NOMO-1 treated with dmso at 0.1 percent for 144 hours (cell line): Measurements from ENCODE around the gene WDR7.
A peak's percentile ranks its signal among the peaks of the same experiment; 100 is the strongest.

Experiments used
- DNase-seq: peaks from one replicate; lab custom pipeline; 2025; ENCODE audit not compliant: unreplicated experiment; lab: John Stamatoyannopoulos, UW

WDR7 gene

DNA sequence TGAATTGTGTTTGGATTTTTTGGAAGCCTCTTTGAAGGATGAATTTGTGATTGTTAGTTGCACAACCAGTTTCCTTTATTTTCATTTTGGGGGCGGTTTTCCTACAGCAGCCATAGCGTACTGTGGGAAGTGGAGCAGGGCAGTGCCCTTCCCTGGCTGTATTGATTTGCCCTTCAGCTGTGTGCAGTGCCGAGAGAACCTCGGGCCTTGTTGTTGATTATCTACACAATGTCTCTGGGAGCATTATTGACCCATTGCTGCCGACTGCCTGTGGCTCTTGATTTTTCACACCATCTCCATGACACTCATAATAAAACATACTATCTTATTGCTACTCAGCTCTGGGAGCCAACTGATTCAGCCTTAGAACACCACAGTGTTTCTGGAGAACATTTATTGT, 333.6 kb downstream of the WDR7 start:
- no peak for DNase-seq

DNA sequence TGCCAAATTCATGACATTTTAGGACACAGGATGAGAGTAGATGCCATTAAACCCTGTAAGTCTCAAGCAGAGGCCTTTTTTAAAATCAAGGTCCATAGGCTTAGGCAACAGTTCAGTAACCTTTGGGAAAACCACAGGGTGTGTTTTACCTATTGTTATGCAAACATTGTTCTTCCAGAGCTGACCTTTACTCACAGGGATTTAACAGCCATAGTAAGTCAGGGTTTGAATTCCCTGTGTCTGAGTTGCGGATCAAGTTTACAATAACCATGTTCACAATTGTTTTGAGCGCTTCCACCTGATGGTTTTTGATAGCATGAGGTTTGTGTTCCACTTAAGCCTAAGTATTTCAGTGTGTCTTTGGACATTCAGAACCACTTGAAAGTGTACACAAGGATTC, 335.7 kb downstream of the WDR7 start:
- no peak for DNase-seq

DNA sequence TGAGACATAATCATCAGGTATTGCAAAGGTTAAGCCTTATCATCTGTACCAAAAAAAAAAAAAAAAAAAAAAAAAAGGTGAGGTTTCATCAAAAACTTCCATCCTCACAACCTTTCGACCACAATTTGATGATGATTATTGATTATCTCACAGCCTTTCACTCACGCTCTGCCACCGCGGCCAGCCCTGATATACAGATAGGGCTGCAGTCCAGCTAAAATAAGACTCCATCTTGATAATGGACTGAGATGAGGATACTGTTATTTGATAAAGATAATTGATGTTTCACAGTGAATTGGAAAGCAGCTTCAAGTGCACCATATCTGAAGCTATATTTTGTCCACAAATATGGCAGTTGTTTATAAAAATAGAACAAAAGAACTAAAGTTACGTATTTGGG, 336.1 kb downstream of the WDR7 start:
- DNase-seq, result no peak

DNA sequence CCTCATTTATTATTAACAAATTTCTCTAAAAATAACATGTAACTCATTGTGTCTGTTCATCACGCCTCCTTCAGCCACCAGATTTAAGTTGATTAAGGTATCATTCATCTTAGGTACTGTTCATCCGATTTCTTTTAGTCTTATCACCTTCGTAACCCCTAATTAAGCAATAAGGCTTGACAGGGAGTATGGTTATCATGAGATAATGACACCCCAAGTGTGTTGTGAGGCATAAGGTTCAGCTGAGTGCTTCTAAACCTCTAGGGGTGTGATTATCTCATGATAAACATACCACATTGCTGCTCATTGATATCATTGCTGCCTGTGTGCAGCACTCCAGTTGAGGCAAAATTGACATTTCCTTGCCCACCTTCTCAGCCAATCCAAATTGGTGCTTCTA, 336.9 kb downstream of the WDR7 start:
- no peak for DNase-seq

DNA sequence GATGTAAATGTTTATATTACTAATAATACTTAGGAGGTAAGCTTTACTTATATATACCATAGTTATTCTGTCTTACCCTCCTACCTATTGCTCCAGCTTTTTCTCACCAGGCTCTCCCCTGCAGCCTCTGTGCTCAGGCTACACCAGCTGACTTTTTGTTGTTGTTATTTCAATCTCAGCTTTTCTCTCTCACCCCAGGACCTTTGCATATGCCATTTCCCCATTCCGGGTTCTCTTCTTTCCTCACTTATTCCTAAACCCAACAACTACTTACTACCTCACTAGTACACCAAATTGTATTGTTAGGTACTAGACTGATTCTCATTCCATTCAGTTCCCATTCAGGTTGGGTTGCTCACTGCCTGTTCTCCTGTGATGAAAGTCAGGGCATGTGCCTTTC, 339.5 kb downstream of the WDR7 start:
- DNase-seq, result no peak

DNA sequence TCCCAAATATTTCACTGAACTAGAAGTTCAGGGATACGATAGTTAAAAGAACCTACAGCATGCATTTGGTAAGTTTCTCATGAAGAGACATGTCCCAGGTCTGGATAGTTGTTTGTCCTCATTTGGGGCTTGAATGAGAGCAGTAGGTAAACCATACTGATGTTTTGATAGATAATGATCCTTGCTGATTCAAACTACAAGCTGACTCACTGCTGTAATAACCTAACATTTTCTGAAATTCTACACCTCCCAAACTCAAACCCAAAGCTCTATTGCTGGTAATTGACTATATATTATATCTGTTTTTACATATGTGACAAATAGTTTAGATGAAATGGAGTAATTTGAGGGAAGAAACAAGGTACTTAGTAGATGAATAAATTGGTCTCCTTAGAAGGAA, 341.6 kb downstream of the WDR7 start:
- no peak for DNase-seq

DNA sequence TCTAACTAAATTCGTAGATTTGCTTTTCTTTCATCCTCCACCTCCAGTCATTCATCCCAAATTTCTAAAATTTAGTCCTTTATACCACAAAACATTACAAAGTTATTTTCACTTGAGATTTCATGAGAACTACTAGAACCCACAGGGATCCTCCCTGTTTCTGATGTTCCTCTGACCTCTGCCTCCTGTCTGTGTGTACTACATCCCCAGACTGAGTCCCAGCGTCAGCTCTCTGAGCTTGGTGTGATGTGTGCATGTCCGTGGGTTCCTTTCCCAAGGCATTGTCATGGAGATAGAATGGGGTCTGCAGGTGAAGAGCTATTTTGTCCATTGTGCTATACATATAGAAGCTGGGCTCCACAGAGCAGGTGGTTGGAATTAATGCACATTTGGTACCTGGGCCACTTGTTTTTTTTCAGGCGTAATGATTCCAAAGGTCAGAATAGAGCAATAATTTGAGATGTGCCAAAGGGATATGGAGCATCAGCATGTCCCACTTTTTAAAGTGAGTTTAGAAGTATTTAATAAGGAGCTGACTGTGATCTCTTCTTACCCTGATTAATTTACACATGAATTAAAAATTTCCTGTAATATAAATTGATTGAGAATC, 344.5 kb downstream of the WDR7 start:
- no peak for DNase-seq

DNA sequence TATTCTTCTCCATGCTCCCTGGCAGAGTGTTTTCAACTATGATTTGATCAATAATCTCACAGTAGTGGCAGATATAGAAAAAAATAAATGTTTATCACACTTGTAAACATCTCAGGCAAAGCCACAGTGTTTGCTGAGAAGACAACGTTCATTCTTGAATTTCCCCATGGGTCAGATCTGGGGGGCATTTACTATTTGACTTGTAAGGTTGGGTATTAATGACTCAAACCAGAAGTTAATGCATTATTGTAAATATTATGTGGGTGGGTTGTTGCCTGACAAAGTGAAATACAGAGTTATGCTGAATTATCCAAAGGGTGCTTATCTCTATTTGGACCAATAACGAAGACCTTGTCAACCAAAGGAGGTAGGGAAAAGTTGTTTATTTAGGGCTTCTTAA, 346.0 kb downstream of the WDR7 start:
- no peak for DNase-seq

DNA sequence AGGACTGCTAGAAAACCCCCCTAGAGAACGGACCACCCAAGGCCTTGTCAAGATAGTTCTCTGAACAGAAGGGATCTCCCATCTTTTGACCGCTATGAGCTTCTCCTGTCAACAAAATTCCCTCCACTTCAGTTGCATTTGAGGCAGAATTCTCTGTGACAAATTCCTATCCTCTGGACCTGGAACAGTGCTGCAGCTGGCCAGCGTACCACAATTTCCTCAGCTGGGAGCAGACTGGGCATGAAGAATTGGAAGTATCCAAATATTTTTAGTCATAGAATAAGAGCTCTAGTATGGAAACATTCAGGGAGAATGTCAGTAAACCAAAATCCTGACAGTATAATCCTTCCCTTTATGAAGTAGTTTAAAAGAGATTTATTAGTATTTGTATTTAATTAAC, 348.7 kb downstream of the WDR7 start:
- DNase-seq, result no peak

DNA sequence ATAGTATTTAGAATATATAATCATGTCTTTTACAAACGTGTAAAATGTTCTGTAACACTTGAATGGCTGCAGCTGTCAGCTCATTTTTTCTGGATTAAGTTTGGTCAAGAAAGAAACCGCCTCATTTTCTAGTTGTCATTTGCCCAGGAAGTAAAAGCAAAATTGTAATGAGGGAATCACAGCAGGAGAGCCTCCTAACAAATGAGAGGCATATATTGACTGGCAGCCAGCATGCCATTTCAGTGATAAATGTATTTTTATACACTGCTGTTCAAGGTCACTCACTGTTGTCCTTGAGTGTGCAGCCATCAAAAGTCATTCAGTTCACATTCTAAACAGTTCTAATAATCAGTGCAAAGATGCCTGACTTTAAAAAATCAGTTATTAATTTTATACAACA, 351.5 kb downstream of the WDR7 start:
- no peak for DNase-seq

DNA sequence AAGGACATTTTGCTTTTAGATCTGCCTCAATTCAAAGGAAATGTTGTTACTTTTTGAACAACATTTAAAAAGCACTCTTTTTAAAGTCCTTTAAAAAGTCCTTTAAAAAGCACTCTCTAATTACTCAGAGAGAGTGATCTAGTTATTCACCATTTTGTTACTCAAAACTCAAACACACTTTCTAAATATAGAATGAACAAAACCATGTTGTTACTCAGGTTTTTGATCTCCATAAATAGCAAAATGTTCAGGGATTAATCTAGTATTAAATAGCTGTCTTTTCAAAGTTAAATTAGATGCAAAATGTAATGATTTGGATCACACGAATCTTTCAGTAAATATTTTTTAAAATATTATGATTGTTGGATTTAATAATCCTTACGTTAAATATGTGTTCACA, 352.2 kb downstream of the WDR7 start:
- DNase-seq, result no peak

DNA sequence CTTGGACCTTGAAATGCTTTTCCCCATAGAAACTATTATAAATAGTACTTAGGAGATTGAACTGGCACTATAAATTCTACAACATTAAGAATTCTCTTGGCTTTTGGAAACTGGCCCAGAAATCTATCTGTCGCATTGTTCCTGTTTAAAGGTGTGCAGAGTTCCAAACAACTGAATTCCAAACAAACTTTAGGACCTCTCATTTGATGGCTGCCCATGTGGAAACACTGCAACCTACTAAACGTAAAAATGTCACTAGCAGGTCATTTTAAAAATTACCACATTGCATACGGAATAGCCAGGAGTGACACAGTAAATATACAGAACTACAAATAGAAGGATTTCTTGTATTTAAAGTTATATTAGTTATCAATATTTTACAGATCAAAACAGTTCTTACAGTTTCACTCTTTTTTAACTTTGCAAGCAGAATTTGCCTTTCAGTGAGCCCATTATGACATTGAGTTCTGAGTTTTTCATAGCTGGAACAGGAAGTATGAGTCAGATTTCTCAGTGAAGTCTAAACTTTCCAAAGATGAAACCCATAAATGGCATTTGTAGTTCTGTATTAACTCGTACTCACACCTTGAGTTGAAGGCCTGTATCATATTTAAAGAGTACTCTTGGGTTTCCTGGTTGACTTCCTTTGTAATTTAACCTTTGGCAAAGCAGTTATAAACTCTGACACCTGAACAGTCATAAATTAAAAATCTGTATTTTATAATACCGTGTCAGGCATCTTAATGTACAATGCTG, 353.4 kb downstream of the WDR7 start:
- DNase-seq, result peak; percentile 35

DNA sequence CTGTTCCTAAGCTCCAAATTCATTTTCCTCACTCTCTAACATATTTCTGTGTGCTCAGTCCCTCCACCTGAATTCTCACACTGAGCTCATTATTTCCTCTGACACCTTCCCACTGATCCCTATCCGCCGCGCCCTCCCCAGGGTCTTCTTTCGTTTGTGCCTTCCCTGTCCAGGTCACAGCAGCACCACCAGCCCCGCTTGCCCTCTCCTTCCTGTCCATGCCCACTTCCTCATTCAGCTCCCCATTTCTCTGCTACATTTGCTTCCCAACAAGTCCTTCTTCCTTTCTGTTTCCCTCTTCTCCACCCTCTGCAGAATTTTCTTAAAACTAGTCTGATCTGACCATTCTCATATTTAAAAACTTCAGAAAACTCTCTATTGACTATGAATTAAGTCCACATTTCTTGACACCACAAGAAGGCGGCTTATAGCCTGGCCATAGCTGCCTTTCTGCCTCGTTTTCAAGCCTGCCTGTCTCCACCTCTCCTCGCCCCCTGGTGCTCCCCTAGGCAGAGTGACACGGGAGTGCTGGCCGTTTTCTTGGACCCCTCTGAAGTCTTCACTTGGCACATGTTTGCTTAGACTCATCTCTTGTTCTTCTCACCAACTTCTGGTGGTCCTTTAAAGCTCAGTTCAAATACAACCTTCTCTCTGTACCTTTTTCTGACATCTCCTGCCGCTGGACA, 357.0 kb downstream of the WDR7 start:
- peak; percentile 64 for DNase-seq

DNA sequence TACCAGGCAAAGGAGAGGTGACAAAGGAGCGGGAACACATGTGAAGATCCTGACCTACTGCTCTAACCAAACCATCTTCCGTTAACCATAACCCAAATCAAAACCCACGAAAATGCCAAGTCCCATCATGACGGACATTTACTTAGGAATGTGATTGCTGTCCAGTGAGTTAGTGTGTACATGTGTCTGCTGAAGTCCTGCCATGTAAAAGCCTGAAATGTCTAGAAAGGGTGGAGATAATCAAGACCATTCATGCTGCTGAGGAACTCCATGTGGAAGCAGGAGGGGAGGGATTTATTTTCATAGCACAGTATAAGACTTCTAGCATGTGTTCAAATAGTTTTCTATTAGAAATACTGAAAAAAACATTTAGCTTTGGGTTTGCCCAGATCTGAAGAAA, 358.7 kb downstream of the WDR7 start:
- DNase-seq, result no peak

DNA sequence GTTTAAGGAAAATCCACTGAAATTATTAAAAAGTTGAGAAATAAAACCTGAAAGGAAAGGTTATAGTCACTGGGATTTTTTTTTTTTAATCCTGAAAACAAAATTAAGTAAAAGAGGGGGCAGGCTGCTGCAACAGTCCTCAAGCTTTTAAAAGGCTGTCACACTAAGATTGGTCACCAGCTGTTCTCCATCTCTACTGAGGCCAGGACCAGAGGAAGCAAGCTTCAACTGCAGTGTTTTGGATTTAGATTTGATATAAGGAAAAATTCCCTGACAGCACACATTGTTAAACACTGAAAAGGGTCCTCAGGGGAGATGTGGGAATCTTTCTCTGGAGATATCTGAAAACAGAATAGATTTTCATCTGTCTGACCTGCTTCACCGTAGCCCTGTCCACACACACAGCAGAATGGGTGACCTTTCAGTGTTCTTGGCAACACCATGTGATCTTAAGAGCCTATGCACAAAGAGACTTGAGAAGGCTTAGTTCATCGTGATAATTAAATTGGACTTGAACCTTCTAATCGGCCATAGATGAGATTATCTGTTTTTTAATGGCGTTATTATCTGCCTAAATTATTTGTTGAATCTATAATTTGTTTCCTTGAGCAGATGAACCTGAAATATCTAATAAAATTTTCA, 363.7 kb downstream of the WDR7 start:
- DNase-seq, result no peak

DNA sequence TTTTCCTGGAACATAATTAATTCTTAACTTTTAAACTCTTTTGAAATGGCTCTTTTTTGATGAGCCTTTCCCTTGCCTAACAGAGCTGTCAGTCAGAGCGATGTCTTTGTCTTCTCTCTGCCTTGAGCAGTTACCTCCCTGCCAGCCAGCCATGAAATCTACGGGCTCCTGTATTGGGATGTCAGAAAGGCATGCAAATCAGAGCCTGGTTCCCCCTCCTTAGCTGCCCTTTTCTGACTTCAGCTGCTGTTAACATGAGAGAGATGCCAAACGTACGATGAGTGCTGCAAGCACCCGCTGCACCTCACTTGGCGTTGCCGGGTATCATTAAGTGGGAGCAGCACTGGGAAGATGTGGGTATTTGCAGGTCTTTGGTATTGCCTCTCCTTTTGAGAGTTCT, 364.3 kb downstream of the WDR7 start:
- no peak for DNase-seq

DNA sequence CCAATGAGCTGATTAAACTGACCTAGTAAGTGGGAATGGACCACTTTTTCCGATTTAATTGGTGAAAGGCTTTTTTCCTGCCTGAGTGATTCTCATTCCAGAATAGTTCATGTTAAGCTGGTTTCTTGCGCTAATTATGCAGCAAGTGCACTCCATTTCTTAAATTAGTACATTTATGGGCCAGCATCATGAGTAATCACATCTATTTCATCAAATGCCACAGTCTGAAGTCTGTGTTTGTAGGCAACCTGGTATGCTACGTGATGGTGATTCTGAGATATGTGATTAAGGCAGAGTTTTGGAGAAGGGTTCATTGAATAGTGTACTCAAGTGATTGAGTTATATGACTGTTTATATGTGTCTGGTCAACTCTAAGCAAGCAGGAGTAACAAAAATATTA, 367.7 kb downstream of the WDR7 start:
- DNase-seq, result no peak

DNA sequence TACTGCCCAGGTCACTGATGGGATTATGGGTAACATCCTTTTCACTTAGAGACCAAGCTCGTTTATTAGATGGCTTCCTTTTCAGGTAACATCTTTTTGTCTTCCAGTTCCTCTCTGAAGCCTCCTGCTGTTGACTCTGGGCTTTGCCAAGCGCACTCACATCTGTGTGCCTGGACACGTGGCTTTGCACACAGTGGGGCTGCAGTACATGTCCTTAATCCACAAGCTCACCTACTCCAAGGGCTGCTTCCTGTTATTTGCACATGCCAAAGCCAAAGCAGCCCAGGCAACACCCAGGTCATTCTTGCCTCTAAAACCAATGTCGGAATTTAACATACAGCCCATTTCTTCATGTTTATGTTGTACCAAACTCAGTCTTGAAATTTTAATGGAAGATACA, 371.6 kb downstream of the WDR7 start:
- no peak for DNase-seq

DNA sequence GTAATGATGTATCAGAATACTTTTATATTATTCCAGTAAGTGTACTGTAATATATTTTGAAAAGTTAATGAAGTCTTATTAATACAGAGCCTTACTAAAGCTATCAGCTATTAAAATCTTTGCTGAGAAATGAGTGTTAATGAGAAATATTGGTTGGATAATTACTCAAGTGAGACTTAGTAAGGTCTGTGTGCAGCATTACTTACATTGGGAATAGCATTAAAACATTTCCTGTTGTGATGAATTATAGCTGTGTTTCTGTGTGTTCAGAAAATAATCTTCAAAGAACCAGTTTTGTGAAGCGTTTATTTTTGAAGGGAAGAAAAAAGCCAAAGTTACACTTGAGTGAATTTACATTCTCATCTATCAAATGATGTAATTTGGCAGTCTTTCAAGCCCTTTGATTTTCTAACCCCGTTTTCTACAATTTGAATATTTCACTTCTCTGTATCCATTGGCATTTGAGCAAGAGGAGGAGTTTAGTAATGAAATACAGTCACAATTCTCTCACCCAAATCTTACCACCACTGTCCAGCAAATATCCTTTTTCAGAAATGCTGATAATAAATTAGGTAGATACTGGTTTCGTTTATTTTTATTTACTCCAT, 372.2 kb downstream of the WDR7 start:
- no peak for DNase-seq

DNA sequence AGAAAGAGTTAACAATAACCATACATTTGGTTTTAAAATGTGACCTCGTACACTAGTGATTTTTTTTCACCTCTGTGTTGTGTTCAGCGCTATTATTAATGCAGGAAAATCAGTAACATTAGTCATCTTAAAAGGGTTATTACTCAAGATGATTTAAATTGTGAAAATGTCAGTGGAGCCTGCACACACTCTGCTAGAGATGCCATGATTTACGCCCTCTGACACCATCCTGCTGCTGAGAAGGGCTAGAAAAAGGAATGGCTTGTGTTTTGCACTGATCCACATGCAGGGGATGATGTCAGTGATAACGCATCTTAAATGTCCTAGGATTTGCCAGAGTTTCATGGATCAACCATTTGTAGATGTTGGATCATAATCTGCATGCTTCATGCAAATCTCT, 374.4 kb downstream of the WDR7 start:
- peak; percentile 18 for DNase-seq

DNA sequence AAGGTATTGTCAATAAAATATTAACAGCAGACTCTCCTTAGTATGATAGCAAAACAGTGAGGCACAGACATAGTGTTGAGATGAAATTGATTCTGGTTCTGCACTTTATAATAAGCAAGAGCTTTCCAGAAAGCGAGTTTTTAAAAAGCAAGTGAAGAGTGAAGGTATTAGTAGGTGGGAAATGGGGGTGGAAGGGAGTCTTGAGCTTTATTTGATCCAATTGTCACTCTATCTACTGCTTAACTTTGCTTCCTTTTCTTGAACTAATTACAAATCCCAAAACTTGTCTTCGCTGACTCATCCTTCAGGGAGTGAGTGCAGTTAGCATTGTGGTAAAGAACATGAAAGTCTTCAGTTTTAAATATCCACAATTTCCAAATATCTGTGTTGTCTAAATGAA, 375.2 kb downstream of the WDR7 start:
- no peak for DNase-seq
